HL-60 (cell line): Measurements from ENCODE around the gene COLQ.

Experiments
- GABPA ChIP-seq: IDR thresholded peaks from 2 replicates; pipeline ENCODE4 v1.6.1; 2012; ENCODE audit warnings: low read depth
- POLR2AphosphoS5 ChIP-seq: IDR thresholded peaks from 2 replicates; pipeline ENCODE4 v1.6.1; 2012; ENCODE audit warnings: low read depth
- SPI1 ChIP-seq: IDR thresholded peaks from 2 replicates; pipeline ENCODE4 v1.6.1; 2012; ENCODE audit warnings: low read depth, mild to moderate bottlenecking, borderline replicate concordance
- TF ChIP-seq, protein P1 (sequence below): IDR thresholded peaks from one replicate; pipeline ENCODE4 v1.5.1; 2011; ENCODE audit warnings: low read length, control low read depth, inconsistent platforms; ENCODE audit not compliant: insufficient read depth
- TF ChIP-seq, protein P2 (sequence below): IDR thresholded peaks from 2 replicates; pipeline ENCODE4 v1.6.1; 2012; ENCODE audit warnings: low read depth; ENCODE audit not compliant: insufficient replicate concordance

DNA sequence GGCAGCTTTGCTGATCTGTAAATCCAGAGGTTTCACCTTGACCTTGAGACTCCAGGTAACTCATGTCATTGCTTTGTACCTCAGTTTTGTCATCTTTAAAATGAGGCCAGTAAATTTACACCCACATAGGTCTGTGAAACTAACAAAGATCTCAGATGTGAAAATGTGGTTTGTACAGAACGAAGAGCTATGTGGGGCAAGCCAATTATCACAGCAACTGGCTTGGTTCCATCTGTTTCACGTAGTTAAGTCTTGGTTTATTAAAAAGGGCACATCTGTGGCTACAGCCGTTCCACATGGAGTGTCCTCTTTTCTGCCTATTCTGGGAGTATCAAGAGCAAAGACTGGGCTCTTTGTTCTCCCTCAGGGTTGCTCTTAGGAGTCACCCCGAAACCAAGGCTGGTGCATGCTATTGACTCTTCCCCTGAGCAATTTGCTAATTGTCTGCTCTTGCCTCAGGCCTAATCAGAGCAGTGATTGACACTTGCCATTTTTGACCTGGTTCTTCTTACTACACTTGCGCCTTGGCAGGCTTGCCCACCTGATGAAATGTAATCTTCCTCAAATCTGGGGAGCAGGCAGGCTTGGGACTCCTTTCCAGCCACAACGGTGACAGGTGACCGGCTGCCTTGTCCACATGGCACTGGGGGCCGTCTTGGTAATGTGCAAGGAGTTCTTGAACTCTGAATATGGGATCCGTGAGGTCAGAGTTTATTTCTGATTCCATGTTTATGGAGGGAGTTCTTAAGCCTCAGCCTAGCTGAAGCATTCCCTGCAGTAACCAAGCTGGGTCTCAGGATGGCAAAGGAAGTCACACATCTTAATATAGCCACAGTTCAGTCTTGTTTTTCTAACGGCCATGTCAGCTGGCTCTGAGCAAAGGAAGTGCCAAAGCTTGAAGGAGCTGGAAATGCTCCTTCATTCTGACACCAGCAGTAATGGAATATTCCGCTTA is 54.0 kb downstream of the COLQ start:
- TF ChIP-seq, protein P1, sequence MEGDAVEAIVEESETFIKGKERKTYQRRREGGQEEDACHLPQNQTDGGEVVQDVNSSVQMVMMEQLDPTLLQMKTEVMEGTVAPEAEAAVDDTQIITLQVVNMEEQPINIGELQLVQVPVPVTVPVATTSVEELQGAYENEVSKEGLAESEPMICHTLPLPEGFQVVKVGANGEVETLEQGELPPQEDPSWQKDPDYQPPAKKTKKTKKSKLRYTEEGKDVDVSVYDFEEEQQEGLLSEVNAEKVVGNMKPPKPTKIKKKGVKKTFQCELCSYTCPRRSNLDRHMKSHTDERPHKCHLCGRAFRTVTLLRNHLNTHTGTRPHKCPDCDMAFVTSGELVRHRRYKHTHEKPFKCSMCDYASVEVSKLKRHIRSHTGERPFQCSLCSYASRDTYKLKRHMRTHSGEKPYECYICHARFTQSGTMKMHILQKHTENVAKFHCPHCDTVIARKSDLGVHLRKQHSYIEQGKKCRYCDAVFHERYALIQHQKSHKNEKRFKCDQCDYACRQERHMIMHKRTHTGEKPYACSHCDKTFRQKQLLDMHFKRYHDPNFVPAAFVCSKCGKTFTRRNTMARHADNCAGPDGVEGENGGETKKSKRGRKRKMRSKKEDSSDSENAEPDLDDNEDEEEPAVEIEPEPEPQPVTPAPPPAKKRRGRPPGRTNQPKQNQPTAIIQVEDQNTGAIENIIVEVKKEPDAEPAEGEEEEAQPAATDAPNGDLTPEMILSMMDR, result no peak
- TF ChIP-seq POLR2AphosphoS5, result no peak
- TF ChIP-seq GABPA, result no peak
- TF ChIP-seq, protein P2, sequence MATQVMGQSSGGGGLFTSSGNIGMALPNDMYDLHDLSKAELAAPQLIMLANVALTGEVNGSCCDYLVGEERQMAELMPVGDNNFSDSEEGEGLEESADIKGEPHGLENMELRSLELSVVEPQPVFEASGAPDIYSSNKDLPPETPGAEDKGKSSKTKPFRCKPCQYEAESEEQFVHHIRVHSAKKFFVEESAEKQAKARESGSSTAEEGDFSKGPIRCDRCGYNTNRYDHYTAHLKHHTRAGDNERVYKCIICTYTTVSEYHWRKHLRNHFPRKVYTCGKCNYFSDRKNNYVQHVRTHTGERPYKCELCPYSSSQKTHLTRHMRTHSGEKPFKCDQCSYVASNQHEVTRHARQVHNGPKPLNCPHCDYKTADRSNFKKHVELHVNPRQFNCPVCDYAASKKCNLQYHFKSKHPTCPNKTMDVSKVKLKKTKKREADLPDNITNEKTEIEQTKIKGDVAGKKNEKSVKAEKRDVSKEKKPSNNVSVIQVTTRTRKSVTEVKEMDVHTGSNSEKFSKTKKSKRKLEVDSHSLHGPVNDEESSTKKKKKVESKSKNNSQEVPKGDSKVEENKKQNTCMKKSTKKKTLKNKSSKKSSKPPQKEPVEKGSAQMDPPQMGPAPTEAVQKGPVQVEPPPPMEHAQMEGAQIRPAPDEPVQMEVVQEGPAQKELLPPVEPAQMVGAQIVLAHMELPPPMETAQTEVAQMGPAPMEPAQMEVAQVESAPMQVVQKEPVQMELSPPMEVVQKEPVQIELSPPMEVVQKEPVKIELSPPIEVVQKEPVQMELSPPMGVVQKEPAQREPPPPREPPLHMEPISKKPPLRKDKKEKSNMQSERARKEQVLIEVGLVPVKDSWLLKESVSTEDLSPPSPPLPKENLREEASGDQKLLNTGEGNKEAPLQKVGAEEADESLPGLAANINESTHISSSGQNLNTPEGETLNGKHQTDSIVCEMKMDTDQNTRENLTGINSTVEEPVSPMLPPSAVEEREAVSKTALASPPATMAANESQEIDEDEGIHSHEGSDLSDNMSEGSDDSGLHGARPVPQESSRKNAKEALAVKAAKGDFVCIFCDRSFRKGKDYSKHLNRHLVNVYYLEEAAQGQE, result no peak
- no peak for TF ChIP-seq SPI1
